Heart left ventricle (tissue), 13 donors: ENCODE results near the gene SOX8.

ENCODE experiments used
- CTCF ChIP-seq, 12 donors: fragments of 200-600 bp; sonication (generic) in 4 of 12; IDR thresholded peaks; one replicate each; pipeline versions ENCODE4 v1.5.0 to v1.8.0; 2018 to 2022; ENCODE audit warnings: antibody characterized with exemption in 12 of 12, mild to moderate bottlenecking in 5 of 12
- POLR2A ChIP-seq, 2 donors: fragments of 450-650 bp; IDR thresholded peaks; one replicate each; pipeline ENCODE4 v1.6.1; 2017; ENCODE audit warnings: antibody characterized with exemption in 2 of 2, mild to moderate bottlenecking in 2 of 2, moderate library complexity in 2 of 2
- donor health status: ischemic (EF 13 %, LVEDD 7.1; RV severe dilation, severe dysfunction).
- donor health status: DM: no; HTN: yes; CAD: no.
- donor health status: DM: no; HTN: no; CAD: no.
- donor health status: ischemic (EF 25% LVEDD 6.9; RV normal size, moderate dysfunction).
- donor health status: ischemic (EF 25% LVEDD 5.7; RV mildly dilated, moderate dysfunction).
- donor health status: ischemic (EF 35%, LVEDD 5.7; RV mildly dilated, moderate dysfunction).
- donor health status: nonischemic (EF 11% LVEDD 7.7; RV severe dilation, severe dysfunction).
- donor health status: DM: yes; HTN: yes; CAD: no.
- donor health status: PGD.
- donor health status: ischemic (EF 29% LVEDD 5.4; RV normal size, mild dysfunction).
- donor health status: nonischemic (EF 23%, LVEDD 6.1; RV moderate dilation, normal function).

GRCh38 chr16:939941-940340 is 41.6 kb upstream of the SOX8 start:
- TF ChIP-seq CTCF (IDR thresholded peaks at IDR 0.05) (no peak), POLR2A (IDR thresholded peaks at IDR 0.05) (no peak)
